ENCODE data around the gene VWF.
"Not testable (repeated sequence)": the region's sequence is repeated elsewhere in the genome, so short reads cannot be mapped to it uniquely, and the experiment has no call there.

DNA sequence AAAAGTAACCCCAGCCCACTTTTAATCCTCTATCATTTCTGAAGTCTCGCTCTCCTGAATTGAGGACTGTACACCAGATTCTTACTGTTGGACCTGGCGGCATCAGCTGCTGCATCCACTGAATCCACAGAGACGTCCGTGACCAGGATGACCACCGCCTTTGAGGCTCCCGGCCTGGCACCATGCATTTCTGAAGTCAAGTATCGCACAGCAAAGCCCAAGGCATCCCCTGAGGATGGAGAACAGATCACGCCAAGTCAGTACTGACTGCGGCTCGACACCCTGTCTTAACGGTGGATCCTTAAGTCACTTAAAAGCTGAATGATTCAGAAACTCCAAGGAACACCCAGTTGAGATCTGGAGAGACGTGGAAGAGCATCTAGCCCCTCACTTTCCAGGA is 108.5 kb downstream of the VWF start:
- TF ChIP-seq EZH2 (IDR thresholded peaks at IDR 0.05; ENCODE audit: borderline replicate concordance, low read length), result not testable (repeated sequence)
- TF ChIP-seq, protein P1, sequence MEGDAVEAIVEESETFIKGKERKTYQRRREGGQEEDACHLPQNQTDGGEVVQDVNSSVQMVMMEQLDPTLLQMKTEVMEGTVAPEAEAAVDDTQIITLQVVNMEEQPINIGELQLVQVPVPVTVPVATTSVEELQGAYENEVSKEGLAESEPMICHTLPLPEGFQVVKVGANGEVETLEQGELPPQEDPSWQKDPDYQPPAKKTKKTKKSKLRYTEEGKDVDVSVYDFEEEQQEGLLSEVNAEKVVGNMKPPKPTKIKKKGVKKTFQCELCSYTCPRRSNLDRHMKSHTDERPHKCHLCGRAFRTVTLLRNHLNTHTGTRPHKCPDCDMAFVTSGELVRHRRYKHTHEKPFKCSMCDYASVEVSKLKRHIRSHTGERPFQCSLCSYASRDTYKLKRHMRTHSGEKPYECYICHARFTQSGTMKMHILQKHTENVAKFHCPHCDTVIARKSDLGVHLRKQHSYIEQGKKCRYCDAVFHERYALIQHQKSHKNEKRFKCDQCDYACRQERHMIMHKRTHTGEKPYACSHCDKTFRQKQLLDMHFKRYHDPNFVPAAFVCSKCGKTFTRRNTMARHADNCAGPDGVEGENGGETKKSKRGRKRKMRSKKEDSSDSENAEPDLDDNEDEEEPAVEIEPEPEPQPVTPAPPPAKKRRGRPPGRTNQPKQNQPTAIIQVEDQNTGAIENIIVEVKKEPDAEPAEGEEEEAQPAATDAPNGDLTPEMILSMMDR (conservative IDR thresholded peaks at IDR 0.05 in 1 of 2, IDR thresholded peaks at IDR 0.05 in 1 of 2; ENCODE audit: extremely low read depth in 1 of 2, insufficient read depth in 1 of 2, low read depth in 1 of 2, low read length in 2 of 2), result not testable (repeated sequence)
